GM21737 (cell line): ENCODE data around the gene CFAP410.

Experiments
- ATAC-seq: cut with Tn5 transposase; IDR thresholded peaks from one replicate; pipeline ENCODE4 v1.9.1; 2021; ENCODE audit warnings: mild to moderate bottlenecking, moderate library complexity; ENCODE audit not compliant: unreplicated experiment

Gene CFAP410

GRCh38 chr21:44331650-44332307 lies 7.4 kb downstream of the CFAP410 start:
- ATAC-seq: no peak

DNA sequence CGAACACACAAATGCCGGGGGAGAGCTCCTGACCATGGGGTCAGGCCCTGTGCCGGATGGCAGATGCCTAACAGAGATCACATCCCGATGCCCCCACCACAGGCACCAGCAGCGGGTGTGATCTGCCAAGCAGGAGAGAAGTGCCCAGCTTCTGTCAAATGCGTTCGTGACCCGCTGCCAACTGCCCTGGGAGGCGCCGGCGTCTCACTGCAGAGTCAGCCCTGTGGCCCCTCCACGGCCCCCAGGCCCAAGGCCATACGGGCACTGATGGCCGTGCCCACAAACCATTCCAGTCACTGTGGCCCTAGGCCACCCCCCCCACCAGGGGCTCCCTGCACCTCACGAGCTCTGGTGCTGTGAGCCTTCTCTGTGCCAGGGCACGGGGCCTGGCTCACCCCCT lies 8.0 kb downstream of the CFAP410 start:
- no peak for ATAC-seq

DNA sequence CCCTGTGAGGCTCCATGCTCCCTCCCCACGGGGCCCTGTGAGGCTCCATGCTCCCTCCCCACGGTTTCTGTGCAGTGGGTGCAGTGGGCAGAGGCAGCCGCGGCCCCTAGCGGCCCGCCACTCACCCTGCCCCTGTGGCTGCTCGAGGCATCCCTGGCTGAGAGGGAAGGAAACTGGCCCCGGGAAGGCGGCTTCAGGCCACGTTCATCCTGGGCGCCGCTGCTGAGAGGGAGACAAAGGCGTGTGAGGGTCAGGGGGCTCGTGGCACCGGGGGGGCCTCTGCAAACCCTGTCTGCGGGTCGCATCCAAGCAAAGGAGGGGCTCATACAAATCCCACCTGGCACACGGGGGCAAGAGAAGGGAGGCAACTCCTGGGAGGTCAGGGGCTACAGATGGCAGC lies 8.5 kb downstream of the CFAP410 start:
- ATAC-seq: no peak

GRCh38 chr21:44329971-44330681 lies 9.1 kb downstream of the CFAP410 start:
- ATAC-seq: no peak

GRCh38 chr21:44329086-44329889 lies 9.9 kb downstream of the CFAP410 start:
- no peak for ATAC-seq

- ATAC-seq: no peak
Observed at GRCh38 chr21:44328242-44328895, 10.8 kb downstream of the CFAP410 start.

DNA sequence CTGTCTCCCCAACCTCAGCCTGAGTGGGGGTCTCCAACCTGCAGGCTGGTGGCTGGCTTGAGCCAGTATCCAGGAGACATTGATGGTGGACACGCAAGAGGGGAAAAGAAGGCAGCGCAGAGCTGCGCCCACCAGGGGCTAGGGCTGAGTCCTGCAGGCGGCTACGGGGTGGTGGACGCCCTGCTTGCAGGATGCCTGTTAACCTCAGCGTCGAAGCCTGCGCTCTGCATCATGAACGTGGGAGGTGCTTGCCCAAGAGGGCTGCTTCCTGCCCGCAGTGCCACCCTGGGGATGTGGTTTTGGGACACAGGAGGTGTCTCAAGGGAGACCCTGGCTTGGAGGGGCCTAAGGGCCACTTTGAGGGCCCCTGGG lies 11.6 kb downstream of the CFAP410 start:
- ATAC-seq: no peak

- ATAC-seq: no peak
Observed at GRCh38 chr21:44326716-44327602, 12.2 kb downstream of the CFAP410 start.

DNA sequence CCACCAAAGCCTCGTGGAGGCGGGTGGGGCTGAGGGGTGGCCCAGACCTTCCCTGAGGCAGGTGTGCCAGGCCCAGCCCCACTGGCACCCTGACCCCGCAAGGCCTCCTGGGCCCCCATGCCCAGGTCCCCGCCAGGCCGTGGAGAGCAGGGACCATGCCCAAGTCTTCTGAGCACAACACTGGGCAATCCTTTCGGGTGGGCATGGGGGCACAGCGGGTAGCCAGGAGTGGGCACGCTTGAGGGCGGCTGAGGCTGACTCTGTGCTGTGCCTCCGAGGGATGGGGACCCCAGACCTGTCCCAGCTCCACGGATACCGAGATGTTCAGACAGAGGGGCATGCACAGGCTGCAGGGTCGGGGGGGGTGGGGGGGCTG lies 12.9 kb downstream of the CFAP410 start:
- no peak for ATAC-seq

DNA sequence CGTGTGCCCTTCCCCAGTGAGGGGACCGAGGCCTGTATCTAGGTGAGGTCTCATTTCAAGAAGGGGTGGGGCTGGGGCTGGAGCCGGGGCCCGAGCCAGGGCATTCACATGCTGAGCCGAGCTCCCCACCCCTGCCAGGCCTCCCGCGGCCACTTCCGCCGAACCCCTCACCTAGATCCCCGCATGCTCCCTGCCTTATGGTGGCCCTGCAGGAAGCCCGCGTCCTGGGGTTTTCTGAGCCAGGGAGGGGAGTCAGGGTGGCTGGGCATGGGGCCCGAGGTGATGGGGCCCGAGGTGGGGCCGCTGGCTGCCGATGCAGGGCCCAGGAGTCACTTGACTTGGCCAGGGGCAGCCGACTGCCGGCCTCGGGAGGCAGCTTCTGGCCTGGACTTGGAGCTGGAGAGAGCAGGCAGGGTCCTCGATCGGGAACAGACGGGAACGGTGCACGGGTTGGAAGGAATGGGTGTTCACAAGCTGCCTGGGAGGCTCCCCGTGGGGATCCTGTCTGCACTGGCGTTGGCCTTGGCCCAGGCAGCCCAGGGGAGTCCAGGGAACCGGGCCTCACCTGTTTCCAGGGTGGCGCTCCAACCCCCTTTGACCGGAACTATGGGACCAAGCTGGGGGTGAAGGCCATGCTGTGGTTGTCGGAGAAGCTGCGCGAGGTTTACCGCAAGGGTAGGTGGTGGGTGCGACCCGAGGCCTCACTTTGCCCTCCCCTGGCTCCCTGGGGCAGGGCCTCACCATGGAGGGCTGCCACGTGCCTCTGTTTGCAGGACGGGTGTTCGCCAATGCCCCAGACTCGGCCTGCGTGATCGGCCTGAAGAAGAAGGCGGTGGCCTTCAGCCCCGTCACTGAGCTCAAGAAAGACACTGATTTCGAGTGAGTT lies 13.6 kb downstream of the CFAP410 start:
- no peak for ATAC-seq

DNA sequence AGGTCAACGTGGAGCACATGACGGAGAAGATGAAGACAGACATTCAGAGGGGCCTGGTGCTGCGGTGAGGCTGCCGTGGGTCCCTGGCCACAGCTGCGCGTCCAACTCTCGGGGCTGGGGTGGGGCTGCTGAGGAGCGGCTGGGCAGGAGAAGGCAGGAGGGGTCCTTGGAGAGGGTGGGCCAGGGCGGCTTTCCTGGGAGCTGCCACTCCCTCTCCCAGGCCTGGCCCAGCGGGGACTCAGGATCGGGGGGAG lies 14.4 kb downstream of the CFAP410 start:
- no peak for ATAC-seq

DNA sequence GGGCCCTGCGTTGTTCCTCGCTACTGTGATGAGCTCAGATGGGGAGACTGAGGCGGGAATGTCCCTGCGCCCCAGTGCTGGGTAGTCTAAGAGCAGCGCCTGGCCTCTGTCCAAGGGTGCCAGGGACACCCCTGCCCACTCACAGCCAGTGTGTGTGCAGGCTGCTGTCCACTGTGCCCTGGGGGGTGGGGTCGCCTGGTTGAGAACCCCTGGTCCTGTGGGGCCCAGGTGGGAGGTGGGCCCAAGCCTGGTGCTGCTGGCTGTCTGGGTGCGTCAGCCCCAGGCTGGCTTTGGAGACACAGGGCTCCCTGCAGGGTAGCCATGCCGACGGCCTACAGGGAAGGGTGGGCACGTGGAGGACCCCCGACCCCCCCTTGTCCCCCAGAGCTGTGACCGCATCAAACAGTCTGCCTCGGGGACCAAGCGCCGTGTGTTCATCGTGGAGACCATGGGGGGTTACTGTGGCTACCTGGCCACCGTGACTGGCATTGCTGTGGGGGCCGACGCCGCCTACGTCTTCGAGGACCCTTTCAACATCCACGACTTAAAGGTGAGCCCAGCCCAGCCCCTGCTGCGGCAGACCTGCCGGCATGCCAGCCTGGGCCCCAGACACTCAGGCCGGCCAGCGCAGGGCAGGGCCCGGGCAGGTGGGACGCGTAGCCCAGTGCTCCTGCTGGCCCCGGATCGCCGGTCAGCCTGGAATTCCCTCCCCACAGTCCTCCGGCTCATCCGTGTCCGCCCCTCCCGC lies 14.9 kb downstream of the CFAP410 start:
- no peak for ATAC-seq

GRCh38 chr21:44323591-44323990 lies 15.6 kb downstream of the CFAP410 start:
- ATAC-seq: no peak

- no peak for ATAC-seq
Observed at GRCh38 chr21:44322621-44323325, 16.4 kb downstream of the CFAP410 start.

DNA sequence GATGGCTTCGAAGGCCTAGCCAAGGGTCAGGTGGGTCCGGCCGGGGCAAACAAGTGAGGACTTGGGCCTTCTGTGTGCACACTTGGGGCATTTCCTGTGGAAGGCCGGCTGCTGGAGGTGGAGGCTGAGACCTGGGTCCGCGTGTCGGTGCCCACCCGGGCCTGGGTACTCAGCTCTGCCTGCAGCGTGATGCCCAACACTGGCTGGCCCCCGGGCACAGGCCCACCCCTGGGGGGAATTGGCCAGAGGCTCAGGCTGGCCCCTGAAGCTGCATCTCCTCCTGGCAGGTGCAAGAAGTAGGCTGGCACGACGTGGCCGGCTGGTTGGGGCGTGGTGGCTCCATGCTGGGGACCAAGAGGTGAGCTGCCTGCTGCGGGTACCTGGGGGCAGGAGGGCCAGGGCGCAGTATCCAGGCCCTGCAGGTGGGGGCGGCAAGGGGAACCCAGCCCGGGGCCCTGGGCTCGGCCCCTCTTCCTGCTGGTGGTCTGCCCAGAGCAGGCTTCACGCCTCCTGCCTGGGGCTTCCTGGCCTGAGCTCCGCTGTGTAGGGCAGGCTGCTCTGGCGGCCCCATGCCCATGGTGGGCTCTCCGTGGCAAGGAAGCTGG lies 17.2 kb downstream of the CFAP410 start:
- ATAC-seq: no peak

DNA sequence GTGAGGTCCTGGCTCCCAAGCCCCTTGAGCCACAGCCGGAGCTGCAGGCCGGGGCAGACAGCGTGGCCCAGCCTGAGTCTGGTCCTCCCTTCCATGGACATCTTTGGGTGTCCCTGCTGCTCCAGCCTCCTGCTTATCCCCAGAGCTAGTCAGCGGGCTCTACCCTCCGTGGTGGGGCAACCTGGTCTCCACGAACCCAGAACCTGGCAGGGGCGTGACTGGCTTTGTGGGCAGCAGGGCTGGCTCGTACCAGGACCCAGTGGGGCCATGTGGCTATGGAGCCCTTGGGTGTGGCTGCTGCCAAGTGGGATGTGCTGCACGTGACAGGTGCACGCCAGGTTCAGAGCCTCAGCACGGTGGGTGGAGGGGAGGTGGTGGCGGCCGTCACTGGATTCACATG lies 18.3 kb downstream of the CFAP410 start:
- no peak for ATAC-seq

- ATAC-seq: no peak
Observed at GRCh38 chr21:44319407-44320065, 19.7 kb downstream of the CFAP410 start.
